ENCODE results near the gene C9orf152.
"Not testable (repeated sequence)": the region's sequence is repeated elsewhere in the genome, so short reads cannot be mapped to it uniquely, and the experiment has no call there.

C9orf152 gene

GRCh38 chr9:110214586-110215355, 6.8 kb upstream of the C9orf152 start:
- no peak for DNase-seq (ENCODE audit: low spot score)

GRCh38 chr9:110214090-110214489, 6.1 kb upstream of the C9orf152 start:
- no peak for DNase-seq (ENCODE audit: low spot score)

GRCh38 chr9:110213413-110214044, 5.6 kb upstream of the C9orf152 start:
- no peak for DNase-seq (ENCODE audit: low spot score)

GRCh38 chr9:110207071-110207641, 803 bp downstream of the C9orf152 start:
- DNase-seq (ENCODE audit: low spot score): no peak

GRCh38 chr9:110206389-110206788, 1.6 kb downstream of the C9orf152 start:
- no peak for DNase-seq (ENCODE audit: low spot score)

GRCh38 chr9:110205612-110206011, 2.3 kb downstream of the C9orf152 start:
- not testable (repeated sequence) for DNase-seq (ENCODE audit: low spot score)

- DNase-seq (ENCODE audit: low spot score): no peak
Measured at GRCh38 chr9:110202232-110202631, 5.7 kb downstream of the C9orf152 start.

- no peak for DNase-seq (ENCODE audit: low spot score)
Measured at GRCh38 chr9:110199643-110200042, 8.3 kb downstream of the C9orf152 start.

- DNase-seq (ENCODE audit: low spot score): no peak
Measured at GRCh38 chr9:110198357-110198756, 9.6 kb downstream of the C9orf152 start.

GRCh38 chr9:110197330-110198187, 10.4 kb downstream of the C9orf152 start:
- no peak for DNase-seq (ENCODE audit: low spot score)

- DNase-seq (ENCODE audit: low spot score): not testable (repeated sequence)
Measured at GRCh38 chr9:110196084-110196499, 11.9 kb downstream of the C9orf152 start.

GRCh38 chr9:110192531-110193261, 15.3 kb downstream of the C9orf152 start:
- no peak for DNase-seq (ENCODE audit: low spot score)

GRCh38 chr9:110191615-110192014, 16.3 kb downstream of the C9orf152 start:
- no peak for DNase-seq (ENCODE audit: low spot score)

GRCh38 chr9:110189559-110190320, 18.2 kb downstream of the C9orf152 start:
- DNase-seq (ENCODE audit: low spot score): no peak

- DNase-seq (ENCODE audit: low spot score): no peak
Measured at GRCh38 chr9:110188991-110189390, 19.0 kb downstream of the C9orf152 start.

GRCh38 chr9:110188101-110188500, 19.9 kb downstream of the C9orf152 start:
- no peak for DNase-seq (ENCODE audit: low spot score)

GRCh38 chr9:110187126-110187525, 20.8 kb downstream of the C9orf152 start:
- DNase-seq (ENCODE audit: low spot score): no peak

GRCh38 chr9:110186254-110186653, 21.7 kb downstream of the C9orf152 start:
- DNase-seq (ENCODE audit: low spot score): no peak

GRCh38 chr9:110185806-110186205, 22.2 kb downstream of the C9orf152 start:
- no peak for DNase-seq (ENCODE audit: low spot score)

- DNase-seq (ENCODE audit: low spot score): peak; percentile 51
Measured at GRCh38 chr9:110183208-110184145, 24.5 kb downstream of the C9orf152 start.

Data from kidney capillary endothelial cell (primary cell).